Limb (tissue), 2 donors: ENCODE measurements around the gene IER2.
A peak's percentile ranks its signal among the peaks of the same experiment; 100 is the strongest.

Source experiments
- DNase-seq, 2 donors: peaks; one replicate each; pipeline ENCODE4 v3.0.0-alpha.2; 2016; ENCODE audit errors: extremely low spot score in 2 of 2

The IER2 gene

GRCh38 chr19:13118424-13119193 is 31.6 kb upstream of the IER2 start:
- DNase-seq = peak in 1 of 2 donors; percentile 71

GRCh38 chr19:13119627-13120026 is 30.6 kb upstream of the IER2 start:
- no peak for DNase-seq

- DNase-seq = no peak
Observed at GRCh38 chr19:13120031-13120430, 30.2 kb upstream of the IER2 start.

GRCh38 chr19:13120817-13121216 is 29.4 kb upstream of the IER2 start:
- DNase-seq = no peak

- DNase-seq = no peak
Observed at GRCh38 chr19:13121551-13122274, 28.5 kb upstream of the IER2 start.

GRCh38 chr19:13122275-13122878 is 27.8 kb upstream of the IER2 start:
- no peak for DNase-seq

GRCh38 chr19:13122980-13123957 is 26.9 kb upstream of the IER2 start:
- DNase-seq = no peak

GRCh38 chr19:13127051-13127450 is 23.2 kb upstream of the IER2 start:
- no peak for DNase-seq

- DNase-seq = no peak
Observed at GRCh38 chr19:13127811-13128575, 22.2 kb upstream of the IER2 start.

GRCh38 chr19:13128583-13128982 is 21.6 kb upstream of the IER2 start:
- DNase-seq = no peak

GRCh38 chr19:13129384-13129783 is 20.8 kb upstream of the IER2 start:
- DNase-seq = no peak

GRCh38 chr19:13130886-13131490 is 19.2 kb upstream of the IER2 start:
- no peak for DNase-seq

- DNase-seq = no peak
Observed at GRCh38 chr19:13132471-13133180, 17.6 kb upstream of the IER2 start.

GRCh38 chr19:13133241-13133870 is 16.9 kb upstream of the IER2 start:
- no peak for DNase-seq

GRCh38 chr19:13134626-13135025 is 15.6 kb upstream of the IER2 start:
- DNase-seq = no peak

- no peak for DNase-seq
Observed at GRCh38 chr19:13135068-13136062, 14.8 kb upstream of the IER2 start.

- DNase-seq = no peak
Observed at GRCh38 chr19:13137290-13137794, 12.9 kb upstream of the IER2 start.
